Heart left ventricle (tissue), 13 donors: ENCODE measurements around the gene KXD1.

Experiments used
- POLR2A ChIP-seq, 2 donors: fragments of 450-650 bp; IDR thresholded peaks; one replicate each; pipeline ENCODE4 v1.6.1; 2017; ENCODE audit warnings: antibody characterized with exemption in 2 of 2, mild to moderate bottlenecking in 2 of 2, moderate library complexity in 2 of 2
- TF ChIP-seq, protein P1 (sequence below), 12 donors: fragments of 200-600 bp; sonication (generic) in 4 of 12; IDR thresholded peaks; one replicate each; pipeline versions ENCODE4 v1.5.0 to v1.8.0; 2018 to 2022; ENCODE audit warnings: antibody characterized with exemption in 12 of 12, mild to moderate bottlenecking in 5 of 12
- donor health status: ischemic (EF 13 %, LVEDD 7.1; RV severe dilation, severe dysfunction).
- donor health status: DM: no; HTN: yes; CAD: no.
- donor health status: DM: no; HTN: no; CAD: no.
- donor health status: ischemic (EF 25% LVEDD 6.9; RV normal size, moderate dysfunction).
- donor health status: ischemic (EF 25% LVEDD 5.7; RV mildly dilated, moderate dysfunction).
- donor health status: ischemic (EF 35%, LVEDD 5.7; RV mildly dilated, moderate dysfunction).
- donor health status: nonischemic (EF 11% LVEDD 7.7; RV severe dilation, severe dysfunction).
- donor health status: DM: yes; HTN: yes; CAD: no.
- donor health status: PGD.
- donor health status: ischemic (EF 29% LVEDD 5.4; RV normal size, mild dysfunction).
- donor health status: nonischemic (EF 23%, LVEDD 6.1; RV moderate dilation, normal function).

DNA sequence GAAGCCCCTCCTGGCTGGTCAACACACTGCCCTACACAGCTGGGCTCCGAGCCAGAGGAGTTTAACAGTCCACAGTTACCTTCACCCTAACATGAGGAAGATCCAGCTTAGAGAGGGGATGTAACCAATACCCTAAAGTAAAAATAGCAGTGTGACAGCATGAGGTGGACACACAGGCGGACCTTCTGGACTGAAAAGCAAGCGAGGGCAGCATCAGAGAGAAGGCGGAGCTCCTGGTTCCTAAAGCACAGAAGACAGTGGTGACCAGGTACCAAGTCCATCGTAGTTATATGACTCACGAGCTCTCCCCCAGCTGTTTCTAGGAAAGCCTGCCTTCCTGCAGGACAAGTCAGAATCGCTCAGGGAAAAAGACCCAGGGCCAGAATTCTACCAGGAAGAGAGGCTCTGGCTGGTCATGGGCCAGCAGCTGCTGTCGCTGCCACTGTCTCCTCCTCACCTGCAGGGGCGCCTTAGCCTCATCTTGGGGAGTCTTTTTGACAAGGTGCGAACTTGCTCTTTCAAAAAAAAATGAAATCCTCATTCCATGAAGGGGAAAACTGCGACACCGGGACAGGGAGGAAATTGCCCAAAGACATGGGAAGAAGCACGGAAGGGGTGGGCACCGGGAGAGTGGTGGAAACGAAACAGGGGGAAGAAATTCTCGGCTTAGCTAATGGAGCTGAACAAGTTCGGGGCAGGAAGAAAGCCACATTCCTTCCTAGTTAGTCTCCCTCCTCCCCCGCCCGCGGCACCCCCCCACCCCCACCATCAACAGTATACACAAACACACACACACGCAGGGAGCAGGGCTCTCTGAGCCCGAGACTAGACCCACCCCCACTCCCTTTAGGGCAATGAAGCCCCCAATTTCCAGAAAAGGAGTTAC is 37.5 kb upstream of the KXD1 start:
- TF ChIP-seq, protein P1, sequence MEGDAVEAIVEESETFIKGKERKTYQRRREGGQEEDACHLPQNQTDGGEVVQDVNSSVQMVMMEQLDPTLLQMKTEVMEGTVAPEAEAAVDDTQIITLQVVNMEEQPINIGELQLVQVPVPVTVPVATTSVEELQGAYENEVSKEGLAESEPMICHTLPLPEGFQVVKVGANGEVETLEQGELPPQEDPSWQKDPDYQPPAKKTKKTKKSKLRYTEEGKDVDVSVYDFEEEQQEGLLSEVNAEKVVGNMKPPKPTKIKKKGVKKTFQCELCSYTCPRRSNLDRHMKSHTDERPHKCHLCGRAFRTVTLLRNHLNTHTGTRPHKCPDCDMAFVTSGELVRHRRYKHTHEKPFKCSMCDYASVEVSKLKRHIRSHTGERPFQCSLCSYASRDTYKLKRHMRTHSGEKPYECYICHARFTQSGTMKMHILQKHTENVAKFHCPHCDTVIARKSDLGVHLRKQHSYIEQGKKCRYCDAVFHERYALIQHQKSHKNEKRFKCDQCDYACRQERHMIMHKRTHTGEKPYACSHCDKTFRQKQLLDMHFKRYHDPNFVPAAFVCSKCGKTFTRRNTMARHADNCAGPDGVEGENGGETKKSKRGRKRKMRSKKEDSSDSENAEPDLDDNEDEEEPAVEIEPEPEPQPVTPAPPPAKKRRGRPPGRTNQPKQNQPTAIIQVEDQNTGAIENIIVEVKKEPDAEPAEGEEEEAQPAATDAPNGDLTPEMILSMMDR (IDR thresholded peaks at IDR 0.05): peak in 11 of 12 donors; percentile 22 to 78 (median 55)
- TF ChIP-seq POLR2A (IDR thresholded peaks at IDR 0.05): no peak
